GDM1 (cell line): ENCODE measurements around the gene TTLL8.
"Not testable (repeated sequence)": the region's sequence is repeated elsewhere in the genome, so short reads cannot be mapped to it uniquely, and the experiment has no call there.

Experiments
- DNase-seq: peaks from one replicate; lab custom pipeline; 2025; lab: John Stamatoyannopoulos, UW

Gene TTLL8

GRCh38 chr22:50058061-50058905 lies at the start of gene TTLL8:
TTLL8 (minus strand) TSS chr22:50058298.
- DNase-seq, result no peak

- DNase-seq, result no peak
Measured at GRCh38 chr22:50107529-50107928, 49.4 kb upstream of the TTLL8 start.

- peak; percentile 63 for DNase-seq
Measured at GRCh38 chr22:50105208-50106100, 47.4 kb upstream of the TTLL8 start.

- DNase-seq, result no peak
Measured at GRCh38 chr22:50104141-50104544, 46.0 kb upstream of the TTLL8 start.

GRCh38 chr22:50102946-50103345 lies 44.8 kb upstream of the TTLL8 start:
- DNase-seq, result no peak

- no peak for DNase-seq
Measured at GRCh38 chr22:50101870-50102565, 43.9 kb upstream of the TTLL8 start.

- no peak for DNase-seq
Measured at GRCh38 chr22:50098052-50098451, 40.0 kb upstream of the TTLL8 start.

GRCh38 chr22:50092342-50092741 lies 34.2 kb upstream of the TTLL8 start:
- no peak for DNase-seq

GRCh38 chr22:50091092-50091768 lies 33.1 kb upstream of the TTLL8 start:
- DNase-seq, result no peak

GRCh38 chr22:50090412-50090714 lies 32.3 kb upstream of the TTLL8 start:
- DNase-seq, result no peak

GRCh38 chr22:50089682-50090411 lies 31.7 kb upstream of the TTLL8 start, which contains the start of gene MOV10L1:
MOV10L1 (plus strand) TSS chr22:50090006; CDS start chr22:50090089, 83 bp downstream.
- no peak for DNase-seq

- DNase-seq, result no peak
Measured at GRCh38 chr22:50089231-50089630, 31.1 kb upstream of the TTLL8 start.

- DNase-seq, result no peak
Measured at GRCh38 chr22:50088096-50088495, 30.0 kb upstream of the TTLL8 start.

- DNase-seq, result no peak
Measured at GRCh38 chr22:50087646-50088045, 29.5 kb upstream of the TTLL8 start.

- not testable (repeated sequence) for DNase-seq
Measured at GRCh38 chr22:50086975-50087374, 28.9 kb upstream of the TTLL8 start.

GRCh38 chr22:50086526-50086925 lies 28.4 kb upstream of the TTLL8 start:
- DNase-seq, result no peak

GRCh38 chr22:50085211-50085972 lies 27.3 kb upstream of the TTLL8 start, which contains the start of gene MLC1:
MLC1 (minus strand) TSS chr22:50085426; CDS start chr22:50084902, 524 bp downstream.
- DNase-seq, result peak; percentile 95

- no peak for DNase-seq
Measured at GRCh38 chr22:50084614-50085021, 26.5 kb upstream of the TTLL8 start.

- no peak for DNase-seq
Measured at GRCh38 chr22:50084080-50084477, 26.0 kb upstream of the TTLL8 start.

GRCh38 chr22:50083462-50084079 lies 25.5 kb upstream of the TTLL8 start:
- DNase-seq, result no peak
